ENCODE data around the gene TMEM229A. TPM values are rescaled to one million over a fixed set of nuclear protein-coding genes. Genes with fewer than 3 reads are reported as not detected.

TMEM229A gene
- total and polyA plus RNA-seq, 9 of the 15 experiments (the other 6 are each of a cell fraction or from before 2014, with no cell fraction given), result not detected

DNA sequence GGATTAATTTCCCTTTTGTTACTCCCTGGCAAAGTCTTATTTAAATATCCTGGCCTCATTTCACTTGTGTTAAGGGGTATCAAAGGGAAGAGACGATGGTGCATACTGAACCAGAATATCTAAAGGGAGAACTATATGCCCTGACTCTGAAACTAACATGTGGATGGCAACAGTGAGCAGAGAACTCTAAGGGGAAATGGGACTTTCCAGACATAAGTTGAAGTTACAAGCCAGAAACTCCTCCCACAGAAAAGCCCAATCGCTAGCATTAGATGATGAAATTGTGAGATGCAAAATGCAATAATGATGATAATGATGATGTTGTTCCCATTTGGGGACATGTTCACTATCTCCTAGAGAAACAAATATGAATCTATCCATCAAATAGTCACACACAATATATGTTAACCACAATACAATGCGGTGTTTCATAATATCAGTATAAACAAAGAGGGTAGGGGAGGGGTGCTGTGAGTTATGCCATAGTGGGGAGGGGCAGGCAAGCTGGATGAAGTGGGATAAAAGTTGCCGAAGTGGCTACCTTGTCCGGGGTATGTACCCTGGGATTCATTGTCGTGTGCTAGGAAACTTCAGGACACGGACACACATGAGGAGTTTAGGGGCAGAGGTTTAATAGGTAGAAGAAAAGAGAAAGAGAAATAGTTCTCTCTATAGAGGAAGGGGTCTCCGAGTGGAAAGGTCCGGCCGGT is 37.1 kb downstream of the TMEM229A start (continued):
- TF ChIP-seq, protein P1, sequence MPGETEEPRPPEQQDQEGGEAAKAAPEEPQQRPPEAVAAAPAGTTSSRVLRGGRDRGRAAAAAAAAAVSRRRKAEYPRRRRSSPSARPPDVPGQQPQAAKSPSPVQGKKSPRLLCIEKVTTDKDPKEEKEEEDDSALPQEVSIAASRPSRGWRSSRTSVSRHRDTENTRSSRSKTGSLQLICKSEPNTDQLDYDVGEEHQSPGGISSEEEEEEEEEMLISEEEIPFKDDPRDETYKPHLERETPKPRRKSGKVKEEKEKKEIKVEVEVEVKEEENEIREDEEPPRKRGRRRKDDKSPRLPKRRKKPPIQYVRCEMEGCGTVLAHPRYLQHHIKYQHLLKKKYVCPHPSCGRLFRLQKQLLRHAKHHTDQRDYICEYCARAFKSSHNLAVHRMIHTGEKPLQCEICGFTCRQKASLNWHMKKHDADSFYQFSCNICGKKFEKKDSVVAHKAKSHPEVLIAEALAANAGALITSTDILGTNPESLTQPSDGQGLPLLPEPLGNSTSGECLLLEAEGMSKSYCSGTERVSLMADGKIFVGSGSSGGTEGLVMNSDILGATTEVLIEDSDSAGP (CRISPR knock-in tag; IDR thresholded peaks at IDR 0.05), result no peak
- no peak for TF ChIP-seq JUNB (CRISPR knock-in tag; conservative IDR thresholded peaks at IDR 0.05)
- no peak for TF ChIP-seq NONO (IDR thresholded peaks at IDR 0.05; ENCODE audit: low read depth in 2 of 2, low read length in 1 of 2)
- TF ChIP-seq, protein P2, sequence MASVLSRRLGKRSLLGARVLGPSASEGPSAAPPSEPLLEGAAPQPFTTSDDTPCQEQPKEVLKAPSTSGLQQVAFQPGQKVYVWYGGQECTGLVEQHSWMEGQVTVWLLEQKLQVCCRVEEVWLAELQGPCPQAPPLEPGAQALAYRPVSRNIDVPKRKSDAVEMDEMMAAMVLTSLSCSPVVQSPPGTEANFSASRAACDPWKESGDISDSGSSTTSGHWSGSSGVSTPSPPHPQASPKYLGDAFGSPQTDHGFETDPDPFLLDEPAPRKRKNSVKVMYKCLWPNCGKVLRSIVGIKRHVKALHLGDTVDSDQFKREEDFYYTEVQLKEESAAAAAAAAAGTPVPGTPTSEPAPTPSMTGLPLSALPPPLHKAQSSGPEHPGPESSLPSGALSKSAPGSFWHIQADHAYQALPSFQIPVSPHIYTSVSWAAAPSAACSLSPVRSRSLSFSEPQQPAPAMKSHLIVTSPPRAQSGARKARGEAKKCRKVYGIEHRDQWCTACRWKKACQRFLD (CRISPR knock-in tag; IDR thresholded peaks at IDR 0.05), result peak; percentile 36; the same call in 1 of the 2 replicates
- peak; percentile 34; the same call in 1 of the 2 replicates for TF ChIP-seq CEBPG (CRISPR knock-in tag; IDR thresholded peaks at IDR 0.05)
- TF ChIP-seq CEBPG (tag; conservative IDR thresholded peaks at IDR 0.05 in 1 of 2, IDR thresholded peaks at IDR 0.05 in 1 of 2), result peak; percentile 97 to 99
- no peak for TF ChIP-seq ZBTB8A (IDR thresholded peaks at IDR 0.05; ENCODE audit: partially characterized antibody)
- no peak for TF ChIP-seq SP2 (IDR thresholded peaks at IDR 0.05; ENCODE audit: extremely low read depth, low read depth, low read length, poor library complexity, severe bottlenecking)
- no peak for TF ChIP-seq MYNN (IDR thresholded peaks at IDR 0.05)
- TF ChIP-seq MYNN (CRISPR knock-in tag; IDR thresholded peaks at IDR 0.05), result no peak
- no peak for TF ChIP-seq NCOA6 (IDR thresholded peaks at IDR 0.05)
- TF ChIP-seq ZNF764 (CRISPR knock-in tag; IDR thresholded peaks at IDR 0.05; ENCODE audit: low read depth), result no peak
- TF ChIP-seq, protein P3, sequence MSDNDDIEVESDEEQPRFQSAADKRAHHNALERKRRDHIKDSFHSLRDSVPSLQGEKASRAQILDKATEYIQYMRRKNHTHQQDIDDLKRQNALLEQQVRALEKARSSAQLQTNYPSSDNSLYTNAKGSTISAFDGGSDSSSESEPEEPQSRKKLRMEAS (CRISPR knock-in tag; IDR thresholded peaks at IDR 0.05), result no peak
- TF ChIP-seq NR2C2 (CRISPR knock-in tag; IDR thresholded peaks at IDR 0.05), result no peak
- peak; percentile 18; the same call in 1 of the 2 replicates for TF ChIP-seq NR2C2 (tag; IDR thresholded peaks at IDR 0.05)
- TF ChIP-seq KDM5B (IDR thresholded peaks at IDR 0.05; ENCODE audit: insufficient replicate concordance, low read depth, low read length), result no peak
- TF ChIP-seq GTF2E2 (tag; IDR thresholded peaks at IDR 0.05), result no peak
- TF ChIP-seq, protein P4, sequence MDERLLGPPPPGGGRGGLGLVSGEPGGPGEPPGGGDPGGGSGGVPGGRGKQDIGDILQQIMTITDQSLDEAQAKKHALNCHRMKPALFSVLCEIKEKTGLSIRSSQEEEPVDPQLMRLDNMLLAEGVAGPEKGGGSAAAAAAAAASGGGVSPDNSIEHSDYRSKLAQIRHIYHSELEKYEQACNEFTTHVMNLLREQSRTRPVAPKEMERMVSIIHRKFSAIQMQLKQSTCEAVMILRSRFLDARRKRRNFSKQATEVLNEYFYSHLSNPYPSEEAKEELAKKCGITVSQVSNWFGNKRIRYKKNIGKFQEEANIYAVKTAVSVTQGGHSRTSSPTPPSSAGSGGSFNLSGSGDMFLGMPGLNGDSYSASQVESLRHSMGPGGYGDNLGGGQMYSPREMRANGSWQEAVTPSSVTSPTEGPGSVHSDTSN (CRISPR knock-in tag; IDR thresholded peaks at IDR 0.05; ENCODE audit: low read depth), result no peak
- TF ChIP-seq, protein P4 (tag; conservative IDR thresholded peaks at IDR 0.05; ENCODE audit: low read depth), result no peak
- TF ChIP-seq OTX1 (CRISPR knock-in tag; IDR thresholded peaks at IDR 0.05), result peak; percentile 68; the same call in 1 of the 2 replicates
- TF ChIP-seq ZKSCAN8 (CRISPR knock-in tag; IDR thresholded peaks at IDR 0.05), result peak; percentile 59; the same call in 1 of the 2 replicates
